Smooth muscle cell (in vitro differentiated cells): ENCODE measurements around the gene TCP11L1. TPM values are rescaled to one million over a fixed set of nuclear protein-coding genes. Genes with fewer than 3 reads are reported as not detected.

Experiments
- DNase-seq: peaks from one replicate; lab custom pipeline; 2025; ENCODE audit not compliant: unreplicated experiment; lab: John Stamatoyannopoulos, UW
- H2AFZ ChIP-seq: fragments of 200-600 bp; sonication (generic); 2 replicates; pipeline ENCODE4 v1.6.0; 2016; ENCODE audit warnings: antibody characterized with exemption, low read depth, mild to moderate bottlenecking
- H3F3A ChIP-seq: fragments of 200-600 bp; sonication (generic); 2 replicates; pipeline ENCODE4 v1.6.0; 2017; ENCODE audit warnings: antibody characterized with exemption, low read depth
- H3K27ac ChIP-seq: fragments of 200-600 bp; sonication (generic); 2 replicates; pipeline ENCODE4 v1.5.1; 2016; ENCODE audit warnings: low read depth, mild to moderate bottlenecking
- H3K27me3 ChIP-seq: fragments of 200-600 bp; sonication (generic); 2 replicates; pipeline ENCODE4 v1.6.1; 2016; ENCODE audit warnings: low read depth, mild to moderate bottlenecking
- H3K36me3 ChIP-seq: fragments of 200-600 bp; sonication (generic); 2 replicates; pipeline ENCODE4 v1.5.1; 2016; ENCODE audit warnings: low read depth
- H3K4me1 ChIP-seq: fragments of 200-600 bp; sonication (generic); 2 replicates; pipeline ENCODE4 v1.5.1; 2016; ENCODE audit warnings: low read depth
- H3K4me2 ChIP-seq: fragments of 200-600 bp; sonication (generic); 2 replicates; pipeline ENCODE4 v1.6.0; 2016; ENCODE audit warnings: mild to moderate bottlenecking
- H3K4me3 ChIP-seq: fragments of 200-600 bp; sonication (generic); 2 replicates; pipeline ENCODE4 v1.5.1; 2016; ENCODE audit warnings: mild to moderate bottlenecking
- H3K79me2 ChIP-seq: fragments of 200-600 bp; sonication (generic); 2 replicates; pipeline ENCODE4 v1.6.0; 2016; ENCODE audit warnings: low read depth, mild to moderate bottlenecking
- H3K9ac ChIP-seq: fragments of 200-600 bp; sonication (generic); 2 replicates; pipeline ENCODE4 v1.6.0; 2016; ENCODE audit warnings: low read depth
- H3K9me3 ChIP-seq: fragments of 200-600 bp; sonication (generic); replicated peaks from 2 replicates; pipeline ENCODE4 v1.5.1; 2016; ENCODE audit warnings: low read depth
- H4K20me1 ChIP-seq: fragments of 200-600 bp; sonication (generic); 2 replicates; pipeline ENCODE4 v1.6.0; 2016; ENCODE audit warnings: low read depth
- CTCF ChIP-seq: fragments of 200-600 bp; sonication (generic); IDR thresholded peaks from 2 replicates; pipeline ENCODE4 v1.5.1; 2017; ENCODE audit warnings: borderline replicate concordance, mild to moderate bottlenecking, antibody characterized with exemption; ENCODE audit not compliant: insufficient read depth, poor library complexity, severe bottlenecking
- WGBS: methylation state at CpG from one replicate; pipeline ENCODE4 v1.1.7; 2016; ENCODE audit warnings: low lambda C conversion rate; 5-methylcytosine and 5-hydroxymethylcytosine counted together
- polyA plus RNA-seq: library from polyadenylated mRNA; unstranded; fragments of >200 nt; fragmentation: Nextera tagmentation; extraction: Ambion mirVana; gene quantifications from 2 replicates; pipeline ENCODE4 v1.2.1, GENCODE V29; 2016
- total RNA-seq: library from RNA; depleted of rRNA; stranded (reverse); fragments of >200 nt; gene quantifications from 2 replicates; pipeline ENCODE4 v1.2.3, GENCODE V29; 2014

The TCP11L1 gene
- total and polyA plus RNA-seq, 2 experiments from 2014 or later, result 7.4 to 25.4 TPM

GRCh38 chr11:33005175-33005574 is 34.2 kb upstream of the TCP11L1 start:
- Histone ChIP-seq H3F3A (no peaks in the 10 kb centered on the region), H3K4me2 (no peak overlapping the region), H3K27ac (no peak overlapping the region), H3K79me2 (no peaks in the 10 kb centered on the region), H2AFZ (no peak overlapping the region), H3K9me3 (no peaks in the 10 kb centered on the region), H3K36me3 (no peaks in the 10 kb centered on the region), H3K4me3 (no peak overlapping the region), H4K20me1 (no peaks in the 10 kb centered on the region), H3K4me1 (no peaks in the 10 kb centered on the region), H3K27me3 (no peaks in the 10 kb centered on the region), H3K9ac (no peak overlapping the region)
- WGBS, result 70% methylated on average over 2 of the region's 2 CpGs
- DNase-seq, result no peak
- TF ChIP-seq CTCF, result no peak

DNA sequence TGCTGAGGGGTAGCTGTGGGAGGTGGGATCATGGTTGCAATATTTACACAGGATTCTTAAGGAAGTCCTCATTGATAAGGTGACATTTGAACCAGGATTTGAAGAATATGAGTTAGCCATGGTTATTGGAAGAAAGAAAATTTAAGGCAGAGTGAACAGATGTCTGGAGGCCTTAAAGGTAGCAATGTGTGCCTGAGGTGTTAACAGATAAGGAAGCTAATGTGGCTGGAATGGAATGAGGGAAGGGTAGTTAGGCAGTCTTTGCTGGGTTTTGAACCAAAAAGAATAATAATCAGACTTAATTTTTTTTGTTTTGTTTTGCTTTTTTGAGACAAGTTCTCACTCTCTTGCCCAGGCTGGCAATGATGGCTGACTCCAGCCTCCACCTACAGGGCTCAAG is 33.4 kb upstream of the TCP11L1 start:
- Histone ChIP-seq H3K4me2 (no peak overlapping the region), H3K4me1 (no peaks in the 10 kb centered on the region), H3F3A (no peaks in the 10 kb centered on the region), H3K79me2 (no peaks in the 10 kb centered on the region), H2AFZ (no peak overlapping the region), H3K36me3 (no peaks in the 10 kb centered on the region), H3K9me3 (no peaks in the 10 kb centered on the region), H4K20me1 (no peaks in the 10 kb centered on the region), H3K9ac (no peak overlapping the region), H3K4me3 (no peak overlapping the region), H3K27ac (no peak overlapping the region), H3K27me3 (no peaks in the 10 kb centered on the region)
- no peak for DNase-seq
- no peak for TF ChIP-seq CTCF

DNA sequence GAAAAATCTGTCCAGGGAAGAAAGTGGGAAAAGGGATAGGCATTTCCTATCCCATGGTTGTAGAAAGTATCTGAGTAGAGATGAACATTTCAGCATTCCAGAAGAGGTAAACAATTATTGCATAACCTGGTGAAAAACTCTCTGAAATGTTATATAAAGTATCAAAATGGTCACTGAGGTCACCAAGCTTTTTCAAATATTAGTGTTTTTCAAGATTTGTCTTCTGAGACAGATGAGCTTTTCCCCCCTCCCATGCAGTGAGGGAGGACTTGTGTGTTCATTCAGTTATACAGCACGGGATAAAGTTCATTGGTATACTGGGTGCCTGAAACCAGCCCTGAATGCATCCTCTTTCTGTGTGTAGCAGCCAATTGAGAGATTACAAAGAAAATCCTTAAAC is 25.6 kb upstream of the TCP11L1 start:
- no peak for TF ChIP-seq CTCF
- Histone ChIP-seq H3K4me2 (no peak overlapping the region), H3K27me3 (no peaks in the 10 kb centered on the region), H2AFZ (no peak overlapping the region), H3K79me2 (no peaks in the 10 kb centered on the region), H3K36me3 (no peaks in the 10 kb centered on the region), H3K9ac (no peak overlapping the region), H4K20me1 (peaks cover 6% of the 10 kb centered on the region), H3F3A (no peaks in the 10 kb centered on the region), H3K4me1 (no peaks in the 10 kb centered on the region), H3K9me3 (no peaks in the 10 kb centered on the region), H3K27ac (no peak overlapping the region), H3K4me3 (no peak overlapping the region)
- WGBS, result 88% methylated on average over 1 of the region's 1 CpG
- DNase-seq, result no peak
